SK-N-SH (cell line): Measurements from ENCODE around the gene NR6A1. TPM values are rescaled to one million over a fixed set of nuclear protein-coding genes. Genes with fewer than 3 reads are reported as not detected.

Experiments
- CTCF ChIA-PET: fragments of 300-600, 350-600 bp; formaldehyde crosslinking; extraction: SDS; loops from one replicate; lab custom pipeline; 2021; lab: Yijun Ruan, JAX
- POLR2A ChIA-PET: fragments of 350-600 bp; sonication (Branson Sonifier 250); formaldehyde crosslinking; extraction: SDS; loops from one replicate; lab custom pipeline; 2020; ENCODE audit warnings: antibody characterized with exemption, inconsistent platforms; lab: Yijun Ruan, JAX
- DNase-seq: peaks from one replicate; pipeline ENCODE4 v3.0.0; 2012
- H2AFZ ChIP-seq: fragments of 200-600 bp; sonication (generic); 2 replicates; pipeline ENCODE4 v1.8.1; 2016; ENCODE audit warnings: antibody characterized with exemption, mild to moderate bottlenecking, low read depth
- H3F3A ChIP-seq: fragments of 200-600 bp; sonication (generic); replicated peaks from 2 replicates; pipeline ENCODE3; 2016; ENCODE audit warnings: antibody characterized with exemption, mild to moderate bottlenecking; ENCODE audit not compliant: insufficient read depth
- H3K27ac ChIP-seq, 2 experiments: fragments of 200-500 bp in 1 of 2; fragments of 200-600 bp in 1 of 2; sonication (Bioruptor generic) in 1 of 2; sonication (generic), shearing (Covaris generic) in 1 of 2; 2 replicates each; pipeline versions ENCODE4 v1.5.1 to v1.6.1; 2014 to 2016; ENCODE audit warnings: low read depth in 2 of 2, inconsistent platforms in 1 of 2, low read length in 1 of 2, mild to moderate bottlenecking in 1 of 2, mixed read lengths in 1 of 2
- H3K27me3 ChIP-seq: fragments of 200-600 bp; sonication (generic), shearing (Covaris generic); 2 replicates; pipeline ENCODE4 v1.6.1; 2016; ENCODE audit warnings: mixed run types; ENCODE audit not compliant: insufficient read depth
- H3K36me3 ChIP-seq, 2 experiments: fragments of 200-500 bp in 1 of 2; fragments of 200-600 bp in 1 of 2; sonication (Bioruptor generic) in 1 of 2; sonication (generic) in 1 of 2; replicated peaks in 1 of 2; 2 replicates each; pipeline versions ENCODE3 to v1.5.1; 2014 to 2016; ENCODE audit warnings: low read length in 1 of 2, mild to moderate bottlenecking in 1 of 2; ENCODE audit not compliant: insufficient read depth in 2 of 2, control insufficient read depth in 1 of 2
- H3K4me1 ChIP-seq, 2 experiments: fragments of 200-500 bp in 1 of 2; fragments of 200-600 bp in 1 of 2; sonication (Bioruptor generic) in 1 of 2; sonication (generic), shearing (Covaris generic) in 1 of 2; 2 replicates each; pipeline versions ENCODE4 v1.5.1 to v1.6.1; 2014 to 2016; ENCODE audit warnings: low read depth in 1 of 2, low read length in 1 of 2, mixed run types in 1 of 2; ENCODE audit not compliant: insufficient read depth in 2 of 2, control insufficient read depth in 1 of 2
- H3K4me2 ChIP-seq: fragments of 200-600 bp; sonication (generic), shearing (Covaris generic); 2 replicates; pipeline ENCODE4 v1.6.1; 2017; ENCODE audit warnings: mixed run types
- H3K4me3 ChIP-seq, 2 experiments: fragments of 200-500 bp in 1 of 2; fragments of 200-600 bp in 1 of 2; sonication (Bioruptor generic) in 1 of 2; sonication (generic), shearing (Covaris generic) in 1 of 2; 2 replicates each; pipeline versions ENCODE4 v1.5.1 to v1.8.1; 2014 to 2016; ENCODE audit warnings: low read depth in 2 of 2, inconsistent platforms in 1 of 2, low read length in 1 of 2, mild to moderate bottlenecking in 1 of 2, mixed read lengths in 1 of 2, moderate library complexity in 1 of 2
- H3K79me2 ChIP-seq: fragments of 200-600 bp; sonication (generic); 2 replicates; pipeline ENCODE4 v1.8.1; 2017; ENCODE audit warnings: mild to moderate bottlenecking; ENCODE audit not compliant: insufficient read depth
- H3K9ac ChIP-seq: fragments of 200-600 bp; sonication (generic); 2 replicates; pipeline ENCODE4 v1.6.1; 2017; ENCODE audit warnings: mixed run types
- H3K9me2 ChIP-seq: fragments of 200-600 bp; sonication (generic); 2 replicates; pipeline ENCODE4 v1.6.1; 2017; ENCODE audit warnings: mixed run types
- H3K9me3 ChIP-seq: fragments of 200-600 bp; sonication (generic); 2 replicates; pipeline ENCODE4 v1.6.1; 2017; ENCODE audit warnings: mixed run types, mild to moderate bottlenecking, moderate library complexity
- H4K20me1 ChIP-seq: fragments of 200-600 bp; sonication (generic); 2 replicates; pipeline ENCODE4 v1.6.1; 2017; ENCODE audit warnings: mild to moderate bottlenecking, mixed run types; ENCODE audit not compliant: insufficient read depth
- FOSL2 ChIP-seq: IDR thresholded peaks from 2 replicates; pipeline ENCODE4 v1.4.0; 2012; ENCODE audit warnings: low read depth, mild to moderate bottlenecking, moderate library complexity, borderline replicate concordance
- FOXM1 ChIP-seq: IDR thresholded peaks from 2 replicates; pipeline ENCODE4 v1.4.0; 2012; ENCODE audit warnings: low read depth, mild to moderate bottlenecking
- GABPA ChIP-seq: IDR thresholded peaks from 2 replicates; pipeline ENCODE4 v1.4.0; 2012; ENCODE audit warnings: low read depth, mild to moderate bottlenecking
- GATA2 ChIP-seq: sonication (generic); formaldehyde crosslinking; IDR thresholded peaks from 2 replicates; pipeline ENCODE4 v1.5.0; 2020; ENCODE audit warnings: mild to moderate bottlenecking, missing genetic modification reagents
- MAX ChIP-seq: IDR thresholded peaks from 2 replicates; pipeline ENCODE4 v1.4.0; 2012; ENCODE audit warnings: low read depth
- NFIC ChIP-seq: IDR thresholded peaks from 2 replicates; pipeline ENCODE4 v1.4.0; 2012; ENCODE audit warnings: borderline replicate concordance
- PBX3 ChIP-seq: IDR thresholded peaks from 2 replicates; pipeline ENCODE4; 2012
- POLR2AphosphoS5 ChIP-seq: IDR thresholded peaks from 2 replicates; pipeline ENCODE4 v1.6.1; 2012; ENCODE audit warnings: low read depth, low read length
- RCOR1 ChIP-seq: fragments of 150-350 bp; IDR thresholded peaks from 2 replicates; pipeline ENCODE4 v1.6.1; 2017; ENCODE audit warnings: antibody characterized with exemption, low read length
- REST ChIP-seq: IDR thresholded peaks from 2 replicates; pipeline ENCODE4 v1.6.1; 2012; ENCODE audit warnings: mild to moderate bottlenecking, low read depth, low read length, moderate library complexity
- RFX5 ChIP-seq: IDR thresholded peaks from 2 replicates; pipeline ENCODE4 v1.6.1; 2012; ENCODE audit warnings: mild to moderate bottlenecking, improper control_type of control experiment, low read length
- RXRA ChIP-seq: IDR thresholded peaks from 2 replicates; pipeline ENCODE4 v1.4.0; 2012; ENCODE audit warnings: low read depth, mild to moderate bottlenecking, borderline replicate concordance
- TAF1 ChIP-seq: IDR thresholded peaks from 2 replicates; pipeline ENCODE4 v1.6.1; 2012; ENCODE audit warnings: low read depth, mild to moderate bottlenecking, low read length, moderate library complexity, borderline replicate concordance
- TCF12 ChIP-seq: IDR thresholded peaks from 2 replicates; pipeline ENCODE4 v1.4.0; 2012
- USF1 ChIP-seq: IDR thresholded peaks from 2 replicates; pipeline ENCODE4 v1.4.0; 2012; ENCODE audit warnings: low read depth, borderline replicate concordance
- ZBTB33 ChIP-seq: IDR thresholded peaks from 2 replicates; pipeline ENCODE4 v1.4.0; 2012; ENCODE audit warnings: low read depth, borderline replicate concordance
- WGBS: methylation state at CpG from one replicate; pipeline ENCODE4 v1.1.6; 2017; ENCODE audit warnings: low lambda C conversion rate; 5-methylcytosine and 5-hydroxymethylcytosine counted together
- polyA plus RNA-seq, 3 experiments: library from polyadenylated mRNA; depleted of rRNA; stranded (reverse); fragments of >200 nt; gene quantifications; 2 replicates each; pipeline ENCODE4 v1.2.3, GENCODE V29; 2012
- TF ChIP-seq, protein P1 (sequence below): fragments of 200-600 bp; sonication (generic); IDR thresholded peaks from 2 replicates; pipeline ENCODE4 v1.6.1; 2017; ENCODE audit warnings: antibody characterized with exemption, mild to moderate bottlenecking, moderate library complexity

Gene NR6A1
- polyA plus RNA-seq, 1 of the 3 experiments (the other 2 are of a cell fraction) = 1.2 TPM

DNA sequence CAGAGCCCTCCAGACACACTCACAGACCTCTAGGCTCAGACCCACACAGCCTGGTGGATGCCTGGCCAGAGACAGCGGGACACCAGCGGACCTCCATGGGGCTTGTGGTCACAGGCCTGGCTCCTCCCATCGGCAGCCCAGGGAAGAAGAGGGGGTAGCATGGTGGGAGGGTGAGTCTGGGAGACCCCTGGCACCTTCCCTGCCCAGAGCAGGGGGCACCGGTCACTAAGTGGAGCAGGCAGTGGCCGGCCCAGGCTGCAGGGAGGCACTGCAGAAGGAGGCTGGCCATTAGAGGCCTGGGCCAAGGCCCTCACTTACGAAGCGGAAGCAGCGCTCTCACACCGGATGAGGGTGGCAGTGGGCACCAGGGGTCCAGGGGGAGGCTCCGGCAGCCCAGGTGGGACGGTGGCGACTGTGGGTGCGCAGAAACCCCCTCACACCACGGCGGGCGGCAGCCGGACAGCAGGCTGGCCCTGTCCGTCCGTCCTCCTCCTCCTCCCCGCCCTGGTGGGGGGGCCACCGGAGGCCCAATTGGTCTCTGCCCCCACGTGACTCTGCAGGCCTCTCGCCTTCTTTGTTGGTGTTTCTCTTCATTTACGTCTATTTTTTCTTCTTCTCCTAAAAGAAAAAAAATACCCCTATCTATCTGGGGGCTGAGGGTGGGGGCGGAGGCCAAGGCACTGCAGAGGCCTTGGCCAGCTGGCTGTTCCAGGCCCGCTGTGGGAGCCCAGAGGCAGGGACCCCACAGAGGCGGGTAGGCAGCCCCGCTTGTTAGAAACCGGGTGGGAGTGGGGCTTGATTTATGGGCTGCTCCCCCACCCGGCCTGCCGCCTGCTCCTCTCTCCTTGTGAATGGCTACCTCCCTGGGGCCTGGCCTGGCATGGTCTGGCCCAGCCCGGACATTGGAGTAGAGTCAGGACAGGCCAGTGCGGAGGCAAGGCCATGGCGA, 263.9 kb downstream of the NR6A1 start, which contains the start of gene NR5A1:
Gene NR5A1, minus strand, starts transcription at position 469 of the 949 bp plus-strand sequence. CDS start 4,004 bp downstream, outside the sequence.
- Histone ChIP-seq H3K9ac (no peak within 1 kb of the TSS), H3K9me3 (no peaks in the 10 kb centered on the region), H3K4me3 (no peak within 1 kb of the TSS), H3F3A (no peaks in the 10 kb centered on the region), H3K36me3 (no peaks in the 10 kb centered on the region), H3K79me2 (no peaks in the 10 kb centered on the region), H3K27me3 (peaks cover 35% of the 10 kb centered on the region), H4K20me1 (no peaks in the 10 kb centered on the region), H2AFZ (no peak within 1 kb of the TSS), H3K9me2 (no peaks in the 10 kb centered on the region), H3K4me1 (peaks cover 0 to 11% of the 10 kb centered on the region in 2 experiments; a peak in 2 of 4 replicates), H3K27ac (no peak within 1 kb of the TSS), H3K4me2 (no peak within 1 kb of the TSS)
- 94% methylated on average over 15 of the region's 34 CpGs for WGBS
- peak; percentile 34 for DNase-seq
- POLR2A ChIA-PET = no interaction called here
- CTCF ChIA-PET = interaction anchor here (1.5 kb wide), 1 partner anchor 38 kb away, joined by 4 read pairs; no protein-coding TSS in a partner anchor
- TF ChIP-seq USF1 = no peak
- no peak for TF ChIP-seq REST
- no peak for TF ChIP-seq TAF1
- no peak for TF ChIP-seq FOXM1
- TF ChIP-seq ZBTB33 = no peak
- no peak for TF ChIP-seq GATA2 (CRISPR knock-in tag)
- no peak for TF ChIP-seq RXRA
- TF ChIP-seq RCOR1 = no peak
- TF ChIP-seq PBX3 = no peak
- no peak for TF ChIP-seq GABPA
- TF ChIP-seq, protein P1, sequence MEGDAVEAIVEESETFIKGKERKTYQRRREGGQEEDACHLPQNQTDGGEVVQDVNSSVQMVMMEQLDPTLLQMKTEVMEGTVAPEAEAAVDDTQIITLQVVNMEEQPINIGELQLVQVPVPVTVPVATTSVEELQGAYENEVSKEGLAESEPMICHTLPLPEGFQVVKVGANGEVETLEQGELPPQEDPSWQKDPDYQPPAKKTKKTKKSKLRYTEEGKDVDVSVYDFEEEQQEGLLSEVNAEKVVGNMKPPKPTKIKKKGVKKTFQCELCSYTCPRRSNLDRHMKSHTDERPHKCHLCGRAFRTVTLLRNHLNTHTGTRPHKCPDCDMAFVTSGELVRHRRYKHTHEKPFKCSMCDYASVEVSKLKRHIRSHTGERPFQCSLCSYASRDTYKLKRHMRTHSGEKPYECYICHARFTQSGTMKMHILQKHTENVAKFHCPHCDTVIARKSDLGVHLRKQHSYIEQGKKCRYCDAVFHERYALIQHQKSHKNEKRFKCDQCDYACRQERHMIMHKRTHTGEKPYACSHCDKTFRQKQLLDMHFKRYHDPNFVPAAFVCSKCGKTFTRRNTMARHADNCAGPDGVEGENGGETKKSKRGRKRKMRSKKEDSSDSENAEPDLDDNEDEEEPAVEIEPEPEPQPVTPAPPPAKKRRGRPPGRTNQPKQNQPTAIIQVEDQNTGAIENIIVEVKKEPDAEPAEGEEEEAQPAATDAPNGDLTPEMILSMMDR = no peak
- TF ChIP-seq FOSL2 = no peak
- TF ChIP-seq TCF12 = no peak
- TF ChIP-seq MAX = no peak
- no peak for TF ChIP-seq POLR2AphosphoS5
- TF ChIP-seq NFIC = no peak
- no peak for TF ChIP-seq RFX5
